ENCODE data around the gene FHIP2A. TPM values are rescaled to one million over a fixed set of nuclear protein-coding genes. Genes with fewer than 3 reads are reported as not detected.

Gene FHIP2A
- total and polyA plus RNA-seq, 2 of the 4 experiments (the other 2 are of a cell fraction) = 10.7 to 16.5 TPM

- no peak overlapping the region for H3K4me2 ChIP-seq (ENCODE audit: low read depth, low read length)
- POLR2A ChIA-PET (ENCODE audit: unreplicated experiment) = no interaction called here
- no peak overlapping the region for H3K23ac ChIP-seq (ENCODE audit: low read depth, low read length)
- dilution Hi-C loops (cut with HindIII; ENCODE audit: low sequenced_read_pairs, unreplicated experiment) (no loop called here), intact Hi-C loops (cut with micrococcal nuclease) (loop anchor here (2.0 kb wide), 1 partner anchor 17 kb away; no protein-coding TSS in a partner anchor), in situ Hi-C loops (cut with MboI; ENCODE audit: low sequenced_read_pairs) (no loop called here)
- no peak overlapping the region for H3K14ac ChIP-seq (replicated peaks; ENCODE audit: low read depth, low read length)
- no peak overlapping the region for H2AK9ac ChIP-seq (replicated peaks; ENCODE audit: low read depth, low read length, poor library complexity)
- no peak for TF ChIP-seq CTCF (conservative IDR thresholded peaks at IDR 0.05; ENCODE audit: low read depth, low read length)
- H3K18ac ChIP-seq (ENCODE audit: low read depth, low read length) = no peak overlapping the region
- H2BK15ac ChIP-seq (ENCODE audit: low read depth, low read length) = no peak overlapping the region
- H2AK5ac ChIP-seq (ENCODE audit: low read depth, low read length) = no peak overlapping the region
- H3K79me1 ChIP-seq (ENCODE audit: low read depth in 1 of 2, low read length in 2 of 2) = peaks cover 10 to 25% of the 10 kb centered on the region in 2 experiments
- H3K4me3 ChIP-seq (ENCODE audit: insufficient read depth, low read depth, low read length) = no peak overlapping the region
- H4K8ac ChIP-seq (ENCODE audit: low read depth in 2 of 2, low read length in 2 of 2) = no peak overlapping the region
- no peak overlapping the region for H4K91ac ChIP-seq (ENCODE audit: insufficient read depth, low read depth, low read length)
- H4K20me1 ChIP-seq (ENCODE audit: insufficient read depth, low read length) = no peaks in the 10 kb centered on the region
- H2BK20ac ChIP-seq (ENCODE audit: low read depth, low read length) = no peak overlapping the region
- H3K4ac ChIP-seq (ENCODE audit: low read depth, low read length) = no peak overlapping the region
- H3K4me1 ChIP-seq (ENCODE audit: control insufficient read depth, insufficient read depth, low read length) = peaks cover 6% of the 10 kb centered on the region; the same call in 1 of the 2 replicates
- no peak overlapping the region for H2AFZ ChIP-seq (replicated peaks; ENCODE audit: low read length, poor library complexity)
- H3K27ac ChIP-seq (ENCODE audit: insufficient read depth, low read length) = no peak overlapping the region
- no peak for ATAC-seq (ENCODE audit: low read depth)
- peaks cover 5% of the 10 kb centered on the region for H3K9me1 ChIP-seq (ENCODE audit: insufficient read depth, low read length)
- H3K36me3 ChIP-seq (ENCODE audit: control insufficient read depth, insufficient read depth, low read length) = peaks cover 36% of the 10 kb centered on the region
- no CpG with 5 or more reads among the region's 2 CpGs for WGBS, 2 experiments (ENCODE audit: extremely low coverage in 2 of 2, insufficient read length in 1 of 2)
- H3K9ac ChIP-seq (ENCODE audit: low read depth, low read length) = no peak overlapping the region
- BruUV-seq (replicated peaks) = no TSS peak
- DNase-seq = no peak
- H2BK5ac ChIP-seq (ENCODE audit: low read depth, low read length, poor library complexity, severe bottlenecking) = no peak overlapping the region
- no peak overlapping the region for H4K5ac ChIP-seq (ENCODE audit: low read depth, low read length)
- H2BK120ac ChIP-seq (ENCODE audit: low read depth, low read length) = no peak overlapping the region
- no peaks in the 10 kb centered on the region for H3K9me3 ChIP-seq (ENCODE audit: control insufficient read depth, insufficient read depth, low read length)
- no peak overlapping the region for H3K56ac ChIP-seq (ENCODE audit: extremely low read depth, insufficient read depth, low read length)
- H3K27me3 ChIP-seq (ENCODE audit: control insufficient read depth, insufficient read depth, low read length) = no peaks in the 10 kb centered on the region
- CTCF ChIA-PET = no interaction called here
Observed at GRCh38 chr10:114851336-114851735, 29.8 kb downstream of the FHIP2A start.

All from IMR-90 (cell line).